GM23338 (cell line): Measurements from ENCODE around the gene SUSD3. TPM values are rescaled to one million over a fixed set of nuclear protein-coding genes. Genes with fewer than 3 reads are reported as not detected.
"Not testable (repeated sequence)": the region's sequence is repeated elsewhere in the genome, so short reads cannot be mapped to it uniquely, and the experiment has no call there.

Experiments
- ATAC-seq: fragments of 200-7000 bp; cut with Tn5 transposase; 3 replicates; pipeline ENCODE4 v1.9.1; 2020
- DNase-seq: peaks from one replicate; pipeline ENCODE4 v3.0.0-alpha.2; 2015; ENCODE audit warnings: low spot score
- H2AFZ ChIP-seq: fragments of 200-600 bp; sonication (generic); 2 replicates; pipeline ENCODE4 v1.8.0; 2016; ENCODE audit warnings: antibody characterized with exemption, mild to moderate bottlenecking, moderate library complexity
- H3F3A ChIP-seq: fragments of 200-600 bp; sonication (generic); replicated peaks from 2 replicates; pipeline ENCODE4 v1.8.0; 2017; ENCODE audit warnings: antibody characterized with exemption, mixed run types, low read depth
- H3K27ac ChIP-seq: fragments of 200-600 bp; sonication (generic); 2 replicates; pipeline ENCODE4 v1.6.1; 2016; ENCODE audit warnings: low read depth
- H3K27me3 ChIP-seq: fragments of 200-600 bp; sonication (generic); 2 replicates; pipeline ENCODE4 v1.8.0; 2016; ENCODE audit warnings: mild to moderate bottlenecking, mixed run types, moderate library complexity; ENCODE audit not compliant: insufficient read depth
- H3K36me3 ChIP-seq: fragments of 200-600 bp; sonication (generic); 2 replicates; pipeline ENCODE4 v1.8.0; 2016; ENCODE audit warnings: mild to moderate bottlenecking; ENCODE audit not compliant: insufficient read depth
- H3K4me1 ChIP-seq: fragments of 200-600 bp; sonication (generic); 2 replicates; pipeline ENCODE4 v1.8.0; 2016; ENCODE audit warnings: mild to moderate bottlenecking, moderate library complexity; ENCODE audit not compliant: insufficient read depth
- H3K4me2 ChIP-seq: fragments of 200-600 bp; sonication (generic); 2 replicates; pipeline ENCODE4 v1.7.1; 2017; ENCODE audit warnings: mixed run types
- H3K4me3 ChIP-seq: fragments of 200-600 bp; sonication (generic); 2 replicates; pipeline ENCODE4 v1.6.1; 2016; ENCODE audit warnings: mixed run types
- H3K79me2 ChIP-seq: fragments of 200-600 bp; sonication (generic); replicated peaks from 2 replicates; pipeline ENCODE4 v1.8.0; 2017; ENCODE audit warnings: mild to moderate bottlenecking; ENCODE audit not compliant: insufficient read depth
- H3K9me2 ChIP-seq: fragments of 200-600 bp; sonication (generic); 2 replicates; pipeline ENCODE4 v1.8.0; 2017; ENCODE audit not compliant: insufficient read depth
- H4K20me1 ChIP-seq: fragments of 200-600 bp; sonication (generic); replicated peaks from 2 replicates; pipeline ENCODE4 v1.8.0; 2017; ENCODE audit warnings: mild to moderate bottlenecking; ENCODE audit not compliant: insufficient read depth
- H3K27ac Mint-ChIP-seq: 2 replicates; pipeline ENCODE4 v1.8.0; 2020; ENCODE audit warnings: inconsistent platforms, mild to moderate bottlenecking, moderate library complexity, mixed read lengths
- H3K27me3 Mint-ChIP-seq: 3 replicates; pipeline ENCODE4 v1.8.0; 2022; ENCODE audit warnings: low read depth, mild to moderate bottlenecking, moderate library complexity, mixed read lengths, inconsistent platforms; ENCODE audit not compliant: insufficient read depth, poor library complexity
- H3K36me3 Mint-ChIP-seq: 3 replicates; pipeline ENCODE4 v1.8.0; 2021; ENCODE audit warnings: low read depth, mild to moderate bottlenecking, inconsistent platforms, moderate library complexity, mixed read lengths
- H3K4me1 Mint-ChIP-seq: 3 replicates; pipeline ENCODE4 v1.8.0; 2020; ENCODE audit warnings: mild to moderate bottlenecking, inconsistent platforms, mixed read lengths
- H3K4me3 Mint-ChIP-seq: 3 replicates; pipeline ENCODE4 v1.8.0; 2021; ENCODE audit warnings: moderate library complexity, mild to moderate bottlenecking, inconsistent platforms, mixed read lengths
- H3K9me3 Mint-ChIP-seq: 3 replicates; pipeline ENCODE4 v1.8.0; 2020; ENCODE audit warnings: moderate library complexity, mild to moderate bottlenecking, inconsistent platforms, mixed read lengths
- CTCF ChIP-seq, 2 experiments: fragments of 200-600 bp in 1 of 2; sonication (generic) in 1 of 2; conservative IDR thresholded peaks; 2 replicates each; pipeline versions ENCODE4 v1.5.1 to v1.6.1; 2016 to 2017; ENCODE audit warnings: antibody characterized with exemption in 2 of 2, low read depth in 2 of 2, mild to moderate bottlenecking in 2 of 2, moderate library complexity in 1 of 2
- polyA plus RNA-seq: library from polyadenylated mRNA; unstranded; fragments of >200 nt; fragmentation: Nextera tagmentation; extraction: Ambion mirVana; gene quantifications from 2 replicates; pipeline ENCODE4 v1.2.1, GENCODE V29; 2016
- total RNA-seq: library from RNA; depleted of rRNA; stranded (reverse); fragments of >200 nt; shearing (Covaris generic); gene quantifications from 2 replicates; pipeline ENCODE4 v1.2.3, GENCODE V29; 2014
- TF ChIP-seq, protein P1 (sequence below): fragments of 250-450 bp; sonication (Bioruptor Pico); IDR thresholded peaks from 2 replicates; pipeline ENCODE4 v1.5.0; 2020; ENCODE audit warnings: mild to moderate bottlenecking, moderate library complexity

Gene SUSD3
- total and polyA plus RNA-seq, 2 experiments from 2014 or later: 6.9 to 20.1 TPM

- TF ChIP-seq, protein P1, sequence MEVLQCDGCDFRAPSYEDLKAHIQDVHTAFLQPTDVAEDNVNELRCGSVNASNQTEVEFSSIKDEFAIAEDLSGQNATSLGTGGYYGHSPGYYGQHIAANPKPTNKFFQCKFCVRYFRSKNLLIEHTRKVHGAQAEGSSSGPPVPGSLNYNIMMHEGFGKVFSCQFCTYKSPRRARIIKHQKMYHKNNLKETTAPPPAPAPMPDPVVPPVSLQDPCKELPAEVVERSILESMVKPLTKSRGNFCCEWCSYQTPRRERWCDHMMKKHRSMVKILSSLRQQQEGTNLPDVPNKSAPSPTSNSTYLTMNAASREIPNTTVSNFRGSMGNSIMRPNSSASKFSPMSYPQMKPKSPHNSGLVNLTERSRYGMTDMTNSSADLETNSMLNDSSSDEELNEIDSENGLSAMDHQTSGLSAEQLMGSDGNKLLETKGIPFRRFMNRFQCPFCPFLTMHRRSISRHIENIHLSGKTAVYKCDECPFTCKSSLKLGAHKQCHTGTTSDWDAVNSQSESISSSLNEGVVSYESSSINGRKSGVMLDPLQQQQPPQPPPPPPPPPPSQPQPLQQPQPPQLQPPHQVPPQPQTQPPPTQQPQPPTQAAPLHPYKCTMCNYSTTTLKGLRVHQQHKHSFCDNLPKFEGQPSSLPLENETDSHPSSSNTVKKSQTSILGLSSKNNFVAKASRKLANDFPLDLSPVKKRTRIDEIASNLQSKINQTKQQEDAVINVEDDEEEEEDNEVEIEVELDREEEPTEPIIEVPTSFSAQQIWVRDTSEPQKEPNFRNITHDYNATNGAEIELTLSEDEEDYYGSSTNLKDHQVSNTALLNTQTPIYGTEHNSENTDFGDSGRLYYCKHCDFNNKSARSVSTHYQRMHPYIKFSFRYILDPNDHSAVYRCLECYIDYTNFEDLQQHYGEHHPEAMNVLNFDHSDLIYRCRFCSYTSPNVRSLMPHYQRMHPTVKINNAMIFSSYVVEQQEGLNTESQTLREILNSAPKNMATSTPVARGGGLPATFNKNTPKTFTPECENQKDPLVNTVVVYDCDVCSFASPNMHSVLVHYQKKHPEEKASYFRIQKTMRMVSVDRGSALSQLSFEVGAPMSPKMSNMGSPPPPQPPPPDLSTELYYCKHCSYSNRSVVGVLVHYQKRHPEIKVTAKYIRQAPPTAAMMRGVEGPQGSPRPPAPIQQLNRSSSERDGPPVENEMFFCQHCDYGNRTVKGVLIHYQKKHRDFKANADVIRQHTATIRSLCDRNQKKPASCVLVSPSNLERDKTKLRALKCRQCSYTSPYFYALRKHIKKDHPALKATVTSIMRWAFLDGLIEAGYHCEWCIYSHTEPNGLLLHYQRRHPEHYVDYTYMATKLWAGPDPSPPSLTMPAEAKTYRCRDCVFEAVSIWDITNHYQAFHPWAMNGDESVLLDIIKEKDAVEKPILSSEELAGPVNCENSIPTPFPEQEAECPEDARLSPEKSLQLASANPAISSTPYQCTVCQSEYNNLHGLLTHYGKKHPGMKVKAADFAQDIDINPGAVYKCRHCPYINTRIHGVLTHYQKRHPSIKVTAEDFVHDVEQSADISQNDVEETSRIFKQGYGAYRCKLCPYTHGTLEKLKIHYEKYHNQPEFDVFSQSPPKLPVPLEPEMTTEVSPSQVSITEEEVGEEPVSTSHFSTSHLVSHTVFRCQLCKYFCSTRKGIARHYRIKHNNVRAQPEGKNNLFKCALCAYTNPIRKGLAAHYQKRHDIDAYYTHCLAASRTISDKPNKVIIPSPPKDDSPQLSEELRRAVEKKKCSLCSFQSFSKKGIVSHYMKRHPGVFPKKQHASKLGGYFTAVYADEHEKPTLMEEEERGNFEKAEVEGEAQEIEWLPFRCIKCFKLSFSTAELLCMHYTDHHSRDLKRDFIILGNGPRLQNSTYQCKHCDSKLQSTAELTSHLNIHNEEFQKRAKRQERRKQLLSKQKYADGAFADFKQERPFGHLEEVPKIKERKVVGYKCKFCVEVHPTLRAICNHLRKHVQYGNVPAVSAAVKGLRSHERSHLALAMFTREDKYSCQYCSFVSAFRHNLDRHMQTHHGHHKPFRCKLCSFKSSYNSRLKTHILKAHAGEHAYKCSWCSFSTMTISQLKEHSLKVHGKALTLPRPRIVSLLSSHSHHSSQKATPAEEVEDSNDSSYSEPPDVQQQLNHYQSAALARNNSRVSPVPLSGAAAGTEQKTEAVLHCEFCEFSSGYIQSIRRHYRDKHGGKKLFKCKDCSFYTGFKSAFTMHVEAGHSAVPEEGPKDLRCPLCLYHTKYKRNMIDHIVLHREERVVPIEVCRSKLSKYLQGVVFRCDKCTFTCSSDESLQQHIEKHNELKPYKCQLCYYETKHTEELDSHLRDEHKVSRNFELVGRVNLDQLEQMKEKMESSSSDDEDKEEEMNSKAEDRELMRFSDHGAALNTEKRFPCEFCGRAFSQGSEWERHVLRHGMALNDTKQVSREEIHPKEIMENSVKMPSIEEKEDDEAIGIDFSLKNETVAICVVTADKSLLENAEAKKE (CRISPR knock-in tag): no peak
- TF ChIP-seq CTCF (conservative IDR thresholded peaks at IDR 0.05; ENCODE audit: low read depth in 2 of 2): no peak
These were observed 41.8 kb downstream of the SUSD3 start (continued) for GRCh38 chr9:93100276-93100636.

DNA sequence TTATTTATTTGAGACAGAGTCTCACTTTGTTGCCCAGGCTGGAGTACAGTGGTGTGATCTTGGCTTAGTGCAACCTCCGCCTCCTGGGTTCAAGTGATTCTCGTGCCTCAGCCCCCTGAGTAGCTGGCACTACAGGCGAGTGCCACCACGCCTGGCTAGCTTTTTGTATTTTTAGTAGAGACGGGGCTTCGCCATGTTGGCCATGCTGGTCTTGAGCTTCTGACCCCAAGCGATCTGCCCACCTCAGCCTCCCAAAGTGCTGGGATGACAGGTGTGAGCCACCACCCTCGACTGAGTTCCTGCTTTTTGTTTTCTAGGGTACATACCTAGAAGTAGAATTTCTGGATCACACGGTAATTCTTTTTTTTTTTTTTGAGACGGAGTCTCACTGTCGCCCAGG, 42.6 kb downstream of the SUSD3 start:
- H3K4me1 Mint-ChIP-seq, H3K27ac Mint-ChIP-seq, H3K4me2 ChIP-seq, H2AFZ ChIP-seq, DNase-seq, H3K36me3 Mint-ChIP-seq, H3K27ac ChIP-seq, H3K4me1 ChIP-seq, H3K9me2 ChIP-seq, H3K9me3 Mint-ChIP-seq, H3K27me3 Mint-ChIP-seq, H3K36me3 ChIP-seq, H3K4me3 Mint-ChIP-seq, ATAC-seq, H3F3A ChIP-seq, H4K20me1 ChIP-seq, H3K27me3 ChIP-seq, H3K4me3 ChIP-seq: not testable (repeated sequence)
- H3K79me2 ChIP-seq: peaks cover 25% of the 10 kb centered on the region
